GM19395 (cell line): ENCODE data around the gene DSCAML1.

Source experiments
- ATAC-seq: cut with Tn5 transposase; IDR thresholded peaks from one replicate; pipeline ENCODE4 v1.9.1; 2021; ENCODE audit warnings: mild to moderate bottlenecking, moderate library complexity; ENCODE audit not compliant: unreplicated experiment

Gene DSCAML1

DNA sequence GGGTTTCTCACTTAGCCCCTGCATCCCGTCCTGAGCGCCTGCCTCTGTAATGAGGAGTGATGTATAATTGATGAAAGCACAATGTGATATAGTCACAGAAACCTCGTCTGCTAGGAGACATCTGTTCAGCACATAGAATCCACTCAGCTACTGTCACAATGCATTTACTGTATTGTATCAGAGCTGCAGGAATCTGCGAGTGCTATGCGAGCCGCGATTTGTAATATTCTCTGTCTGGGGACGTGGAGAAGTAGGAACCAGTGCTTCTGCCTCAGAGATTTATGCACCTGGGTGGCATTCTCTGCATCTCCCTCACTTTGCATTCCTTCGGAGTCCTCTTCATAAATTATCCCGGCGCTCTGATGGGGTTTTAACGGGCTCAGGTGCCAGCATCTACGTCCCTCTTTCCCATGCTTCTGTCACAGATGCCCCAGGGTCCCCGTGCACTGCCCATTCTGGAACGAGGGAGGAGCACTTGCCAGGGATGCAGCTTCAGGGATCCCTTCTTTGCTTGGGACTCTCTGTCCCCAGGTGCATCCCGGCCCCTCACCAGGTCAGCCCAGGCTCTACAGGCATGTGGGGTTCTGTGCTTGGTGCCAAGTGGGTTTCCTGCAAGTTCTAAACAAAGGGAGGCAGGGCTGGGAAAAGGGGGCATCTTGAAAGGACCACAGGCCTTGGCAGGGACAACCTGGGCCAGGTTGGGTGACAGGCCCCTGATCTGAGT, 205.5 kb downstream of the DSCAML1 start:
- no peak for ATAC-seq

DNA sequence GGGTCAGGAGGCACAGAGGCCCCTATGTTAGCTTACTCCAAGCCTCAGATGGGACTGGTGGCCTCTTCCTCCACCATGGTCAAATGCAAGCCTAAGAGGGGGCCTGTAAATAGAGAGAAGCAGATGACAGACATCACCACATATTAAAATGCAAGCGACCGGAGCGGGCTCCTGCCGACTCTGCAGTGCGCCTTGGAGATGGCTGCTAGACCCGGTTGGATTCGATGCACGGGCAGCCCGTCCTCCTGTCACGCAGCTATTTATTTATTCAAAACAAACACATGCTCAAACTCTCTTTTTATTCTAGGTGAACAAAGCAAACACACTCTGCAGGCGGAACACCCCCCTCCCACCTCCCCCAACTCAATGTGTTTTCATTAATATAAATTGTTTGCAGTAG, 208.0 kb downstream of the DSCAML1 start:
- no peak for ATAC-seq

DNA sequence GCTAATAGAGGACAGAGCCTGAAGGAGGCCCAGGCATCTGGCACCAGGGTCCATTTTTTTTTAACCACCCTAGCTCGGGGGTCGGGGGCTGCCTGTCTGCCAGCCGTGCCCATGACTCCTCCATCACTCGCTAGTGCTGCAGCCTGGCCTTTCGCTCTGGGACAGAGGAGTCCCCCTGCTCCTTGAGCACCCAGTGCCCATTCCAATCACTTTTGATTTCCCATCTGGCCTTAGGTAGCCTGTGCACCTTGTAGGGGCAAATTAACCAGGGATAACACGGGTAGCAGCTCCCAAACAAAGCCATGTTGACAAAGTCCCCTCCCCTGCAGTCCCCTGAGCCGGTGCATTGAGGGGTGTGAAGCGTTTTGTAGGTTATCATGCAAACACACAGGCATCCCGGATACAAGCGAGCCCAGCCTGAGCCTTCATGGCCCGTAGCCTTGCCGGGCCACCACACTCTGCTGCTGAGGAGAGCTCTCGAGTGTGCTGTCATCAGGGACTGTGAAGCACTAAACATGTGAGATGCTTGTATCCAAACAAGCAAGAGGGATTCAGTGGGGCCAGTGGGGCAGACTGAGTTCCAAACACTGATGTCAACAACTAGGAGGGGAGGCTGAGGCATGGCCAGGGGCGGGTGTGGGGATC, 208.7 kb downstream of the DSCAML1 start:
- ATAC-seq = no peak

DNA sequence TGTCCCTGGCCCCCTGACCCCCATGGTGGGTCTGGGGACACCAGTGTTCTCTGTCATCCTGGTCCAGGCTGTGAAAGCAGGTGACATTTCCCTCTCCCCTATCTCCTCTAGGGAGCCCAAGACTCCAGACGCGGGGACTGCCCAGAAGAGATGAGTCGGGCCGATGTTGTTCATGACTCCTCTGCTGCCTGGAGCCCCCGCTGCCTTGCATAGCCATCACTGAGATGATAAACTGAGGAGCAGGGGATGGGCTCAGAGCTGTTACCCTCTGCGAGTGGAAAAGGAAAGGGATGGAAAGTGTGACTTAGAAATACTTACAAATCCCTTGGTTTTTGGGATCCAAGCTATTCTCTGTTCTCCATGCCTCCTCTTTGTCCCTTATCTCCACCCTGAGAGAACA, 209.6 kb downstream of the DSCAML1 start:
- no peak for ATAC-seq

DNA sequence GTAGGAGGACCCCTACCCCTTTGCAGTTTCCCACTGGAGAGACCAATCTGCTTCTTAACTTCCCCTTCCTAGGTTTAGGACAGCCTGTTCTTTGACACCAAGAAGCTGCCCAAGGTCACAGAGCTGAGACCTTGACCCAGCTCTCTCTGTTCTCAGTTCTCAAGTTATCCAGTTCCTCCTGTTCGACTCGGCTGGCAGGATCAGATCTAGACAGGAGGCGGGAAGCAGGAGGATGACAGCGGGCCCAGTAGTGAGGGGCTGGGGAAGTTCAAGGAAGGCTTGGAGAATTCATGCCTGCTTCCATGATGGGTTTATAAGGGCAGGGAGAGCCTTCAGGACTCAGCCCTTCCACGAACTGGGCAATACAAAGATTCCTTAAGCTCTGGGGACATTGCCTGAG, 210.6 kb downstream of the DSCAML1 start:
- ATAC-seq = no peak

DNA sequence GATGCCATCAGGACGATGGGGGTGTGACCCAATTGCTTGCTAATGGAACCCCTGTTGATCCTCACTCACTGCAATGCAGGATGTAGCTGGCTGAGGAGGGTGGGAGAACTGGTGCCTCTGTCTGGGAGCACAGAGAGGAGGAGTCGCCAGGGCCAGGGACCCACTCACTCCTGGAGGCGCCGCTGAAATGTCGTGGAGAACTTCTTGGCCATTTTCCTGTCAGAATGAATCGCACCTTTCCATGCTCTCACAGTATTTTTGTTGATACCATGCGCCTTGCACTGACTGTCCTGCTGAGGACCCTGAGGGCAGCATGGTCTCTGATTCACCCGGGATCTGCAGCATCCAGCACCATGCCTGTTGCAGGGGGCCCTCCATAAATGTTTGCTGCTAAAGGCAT, 211.4 kb downstream of the DSCAML1 start:
- no peak for ATAC-seq

DNA sequence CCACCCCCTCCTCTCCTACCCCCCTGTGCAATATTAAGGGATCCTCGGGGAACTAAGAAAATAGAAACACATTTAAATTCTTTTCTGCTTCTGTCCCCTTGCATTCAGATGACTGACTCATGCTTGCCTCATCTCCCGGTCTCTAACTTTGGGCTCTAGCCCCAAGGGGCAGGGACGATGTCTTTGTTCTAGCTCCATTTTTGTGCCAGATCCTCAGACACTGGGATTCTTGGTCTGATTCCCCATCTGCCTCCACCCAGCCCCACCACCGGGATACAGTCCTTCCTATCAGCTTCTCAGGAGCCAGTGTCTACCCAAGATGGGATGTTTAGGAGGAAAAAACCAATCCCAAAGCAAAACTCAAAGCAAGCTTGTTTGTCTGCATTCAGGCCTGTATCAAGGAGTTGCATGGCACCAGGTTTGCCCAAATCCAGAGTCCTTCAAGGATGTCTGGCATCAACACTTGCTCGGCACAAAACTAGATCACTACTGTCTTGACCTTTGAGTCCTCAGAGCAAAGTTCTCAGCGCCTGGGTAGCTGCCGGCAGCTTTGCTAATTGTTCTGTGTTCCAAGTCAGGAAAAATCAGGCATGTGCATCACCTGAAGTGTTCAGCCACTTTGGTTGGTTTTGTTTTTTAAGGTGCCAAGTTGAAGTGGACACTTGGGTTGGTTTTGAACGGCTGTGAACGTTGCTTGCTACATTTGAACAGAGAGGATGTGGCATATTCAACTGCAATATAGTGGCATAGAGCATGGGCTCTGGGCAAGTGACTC, 212.8 kb downstream of the DSCAML1 start:
- no peak for ATAC-seq

DNA sequence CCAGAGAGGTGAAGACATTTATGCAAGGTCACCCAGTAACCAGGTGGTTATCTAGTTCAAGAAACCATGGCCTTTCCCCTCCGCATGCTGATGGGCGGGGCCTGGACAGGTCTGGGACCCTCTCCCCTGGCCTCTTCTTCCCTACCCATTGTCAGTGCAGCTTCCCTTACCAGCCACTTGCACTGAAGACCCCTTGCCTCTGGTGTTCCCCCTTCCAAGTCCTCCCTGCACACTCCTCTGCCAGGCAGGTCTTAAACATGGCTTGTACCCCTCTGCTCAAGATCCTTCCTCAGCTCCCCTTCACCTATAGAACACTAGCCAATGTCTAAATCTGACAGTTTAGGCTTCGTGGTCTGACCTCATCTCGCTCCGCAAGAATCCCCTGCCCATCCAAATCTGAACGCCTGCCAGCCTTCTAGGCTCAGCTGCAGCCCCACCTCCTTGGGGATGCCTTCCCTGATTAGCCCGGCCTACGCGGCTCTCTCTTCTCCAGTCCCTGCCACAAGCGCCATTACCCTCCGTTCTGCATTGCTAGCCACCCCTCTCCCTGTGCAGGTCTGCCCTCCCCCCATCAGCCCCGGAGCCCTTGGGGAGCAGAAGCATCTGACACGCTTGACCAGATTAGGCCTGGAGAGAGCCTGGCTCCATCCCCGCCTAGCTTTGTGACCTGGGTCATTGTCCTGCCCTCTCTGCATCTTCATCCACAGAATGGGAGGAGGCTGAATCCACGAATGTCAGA, 213.8 kb downstream of the DSCAML1 start:
- no peak for ATAC-seq

DNA sequence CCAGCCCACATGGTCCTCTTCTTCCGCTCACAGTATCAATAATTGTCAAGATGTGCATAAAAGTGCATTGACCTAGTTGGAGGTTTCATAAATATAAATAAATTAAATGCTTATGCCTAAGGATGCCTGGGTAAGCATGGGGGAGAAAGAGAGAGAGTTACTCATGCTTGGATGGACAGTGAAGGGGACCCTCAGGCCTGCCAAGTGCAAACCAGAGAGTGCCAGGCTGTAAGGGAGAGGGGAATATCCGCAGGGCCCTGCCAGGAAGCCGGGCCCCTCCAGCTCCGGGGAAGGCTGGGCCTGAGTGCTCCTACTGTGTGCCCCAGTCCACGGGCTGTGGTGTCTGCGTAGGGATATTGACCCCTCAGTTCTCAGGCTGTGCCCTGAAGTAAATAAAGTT, 214.6 kb downstream of the DSCAML1 start:
- no peak for ATAC-seq

DNA sequence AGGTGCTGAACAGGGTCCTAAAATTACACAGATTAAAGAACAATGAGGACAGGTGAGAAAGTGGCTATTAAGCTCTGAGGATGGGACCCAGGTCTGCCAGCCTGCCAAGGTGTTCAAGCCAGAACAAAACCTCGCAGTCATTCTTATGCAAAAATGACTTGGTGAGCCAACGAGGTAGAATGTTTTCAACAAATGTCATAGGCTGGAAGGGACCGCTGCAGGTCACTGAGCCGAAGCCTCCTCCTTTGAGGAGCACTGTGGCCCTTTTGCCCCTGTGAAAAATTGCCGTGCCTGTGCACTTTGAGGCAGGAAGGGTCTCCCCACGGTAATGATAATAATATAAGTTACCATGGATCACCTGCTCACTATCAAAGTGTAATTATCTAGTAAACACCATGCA, 216.2 kb downstream of the DSCAML1 start:
- no peak for ATAC-seq

DNA sequence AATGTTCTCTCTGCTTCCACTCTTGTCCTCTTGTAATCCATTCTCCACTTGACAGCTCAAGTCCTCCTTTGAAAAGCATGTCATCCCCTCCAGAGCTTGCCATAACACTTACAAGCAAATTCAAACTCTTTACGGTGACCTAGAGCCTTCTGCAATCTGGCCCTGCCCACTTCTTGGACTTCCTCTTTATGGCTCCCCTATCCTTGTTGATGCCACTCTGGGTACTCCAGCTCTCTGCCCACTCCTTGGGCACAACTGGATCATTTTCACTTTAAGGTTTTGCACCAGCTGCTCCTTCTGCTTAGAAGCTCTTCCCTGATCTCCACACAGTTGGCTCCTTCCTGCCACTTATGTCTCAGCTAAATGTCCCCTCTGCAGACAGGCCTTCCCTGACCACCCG, 217.9 kb downstream of the DSCAML1 start:
- ATAC-seq = no peak

DNA sequence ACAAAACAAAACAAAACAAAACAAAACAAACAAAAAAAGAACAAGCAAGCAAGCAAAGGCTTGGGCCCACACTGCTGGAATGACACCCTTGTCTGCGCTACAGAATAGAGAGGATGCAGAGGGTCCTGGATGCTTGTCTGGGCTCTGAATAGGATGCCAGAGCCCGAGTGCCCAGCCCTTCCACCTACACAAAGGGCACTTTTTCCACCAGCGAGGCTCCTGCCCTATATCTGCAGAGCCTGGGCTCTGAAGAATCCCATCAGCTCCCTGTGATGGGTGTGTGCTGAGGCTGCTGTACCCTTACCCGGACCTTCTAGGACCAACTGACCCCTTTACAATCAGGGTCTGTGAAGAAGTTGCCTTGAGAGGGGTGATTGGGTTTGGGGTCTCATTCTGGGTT, 221.2 kb downstream of the DSCAML1 start:
- no peak for ATAC-seq

DNA sequence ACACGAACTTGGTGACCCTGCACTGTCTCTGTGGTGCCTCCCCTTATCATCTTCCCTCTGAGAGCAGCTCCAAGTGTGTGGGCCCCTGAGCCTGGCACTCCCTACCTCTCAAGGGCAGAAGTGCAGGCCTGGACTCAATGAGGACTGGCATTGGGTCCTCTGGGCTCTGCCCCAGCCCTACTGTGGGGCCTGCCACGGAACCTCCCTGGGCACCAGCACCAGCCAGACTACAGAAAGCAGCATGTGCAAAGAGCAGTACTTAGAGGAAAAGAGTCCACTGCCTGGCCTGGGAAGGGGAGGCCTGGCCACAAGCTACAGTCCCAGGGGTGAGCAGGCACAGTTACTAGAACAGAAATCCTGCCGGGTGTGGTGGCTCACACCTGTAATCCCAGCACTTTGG, 222.5 kb downstream of the DSCAML1 start:
- no peak for ATAC-seq

DNA sequence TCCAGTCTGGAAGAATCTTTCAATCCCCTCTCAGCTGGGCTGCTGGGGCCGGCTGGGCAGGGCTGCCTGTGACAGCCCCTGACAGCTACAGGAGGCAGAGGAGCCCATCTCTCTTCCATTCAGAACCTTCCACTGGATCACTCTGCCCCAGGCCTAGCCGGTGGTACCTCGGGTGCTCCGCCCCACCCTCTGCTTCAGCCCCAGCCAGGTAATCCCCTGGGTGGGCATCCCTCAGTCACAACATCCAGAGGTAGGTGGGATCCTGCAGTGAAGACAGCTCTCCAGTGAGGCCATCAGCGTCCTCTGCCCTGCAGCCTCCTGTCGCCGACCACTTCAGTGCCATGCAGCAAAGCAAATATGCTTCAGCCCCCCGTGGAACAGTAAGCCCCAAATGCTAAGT, 223.7 kb downstream of the DSCAML1 start:
- ATAC-seq = no peak

DNA sequence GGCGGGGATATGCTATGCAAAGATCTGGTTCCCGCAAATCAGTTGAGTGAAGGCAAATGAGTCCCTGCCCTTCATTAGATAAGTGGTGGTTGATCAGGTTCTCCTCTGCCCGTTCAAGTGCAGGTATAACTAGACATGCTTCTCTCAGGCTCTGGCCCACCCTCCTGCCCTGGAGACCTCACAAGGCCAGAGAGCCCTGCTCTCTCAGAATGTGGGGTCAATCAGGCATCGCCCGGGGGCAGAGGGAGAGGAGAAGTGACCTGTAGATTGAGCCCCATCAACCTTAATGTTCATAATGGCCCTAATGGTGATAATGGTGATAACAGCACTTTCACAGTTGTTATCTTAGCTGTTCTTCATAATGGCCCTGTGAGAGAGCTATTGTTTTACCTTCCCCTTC, 224.3 kb downstream of the DSCAML1 start:
- no peak for ATAC-seq

DNA sequence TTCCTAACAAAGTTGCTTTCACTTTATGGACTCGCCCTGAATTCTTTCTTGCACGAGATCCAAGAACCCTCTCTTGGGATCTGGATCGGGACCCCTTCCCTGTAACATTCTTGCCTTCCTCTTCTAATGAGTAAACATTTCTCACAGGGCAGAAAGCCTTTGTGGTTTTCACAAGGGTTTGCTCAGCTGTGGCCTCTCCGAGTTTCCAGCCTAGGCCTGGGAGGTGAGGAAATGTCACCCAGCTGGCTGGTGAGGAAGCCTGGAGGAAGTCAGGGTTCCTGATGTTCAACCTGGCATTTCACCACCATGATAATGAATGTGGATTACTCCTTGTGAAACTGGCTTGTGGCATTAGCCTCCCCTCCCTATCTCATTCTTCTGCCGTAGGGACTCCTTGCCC, 224.9 kb downstream of the DSCAML1 start:
- ATAC-seq = no peak

DNA sequence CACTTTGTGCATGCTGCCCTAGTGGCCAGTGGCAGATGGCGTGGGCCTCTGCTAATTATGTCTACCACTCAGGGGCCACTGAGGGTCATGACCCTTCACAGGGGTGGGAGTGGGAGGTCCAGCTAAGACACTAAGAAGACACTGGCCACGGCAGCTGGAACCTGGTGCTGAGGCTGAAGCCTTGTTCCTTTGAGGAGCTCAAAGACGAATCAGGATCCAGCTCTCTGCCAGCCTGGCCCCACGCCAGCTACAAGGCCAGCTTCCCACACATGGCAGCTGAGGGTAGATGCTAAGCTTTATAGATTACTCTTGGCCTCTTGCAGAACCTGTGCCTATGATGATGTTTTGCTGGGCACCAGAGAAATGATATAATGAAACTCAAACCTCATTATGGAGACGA, 226.3 kb downstream of the DSCAML1 start:
- ATAC-seq = no peak

DNA sequence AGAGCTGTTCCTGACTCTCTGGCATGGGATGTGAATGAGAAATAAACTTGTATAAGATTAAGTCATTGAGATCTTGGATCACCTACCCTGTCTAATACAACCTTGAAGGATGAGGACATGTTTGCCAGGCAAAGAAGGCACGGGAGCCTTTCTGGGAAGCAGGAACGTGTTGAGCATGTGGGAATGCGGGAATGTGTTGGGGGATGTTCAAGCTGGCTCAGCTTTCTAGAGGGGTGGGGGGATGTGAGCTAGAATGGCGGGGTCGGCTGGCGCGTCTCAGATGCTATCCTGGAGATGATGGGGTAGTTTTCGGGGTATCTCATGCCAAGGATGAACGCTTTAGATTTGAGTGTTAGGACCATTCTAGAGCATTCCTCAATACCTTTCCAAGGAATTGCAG, 227.1 kb downstream of the DSCAML1 start:
- no peak for ATAC-seq

DNA sequence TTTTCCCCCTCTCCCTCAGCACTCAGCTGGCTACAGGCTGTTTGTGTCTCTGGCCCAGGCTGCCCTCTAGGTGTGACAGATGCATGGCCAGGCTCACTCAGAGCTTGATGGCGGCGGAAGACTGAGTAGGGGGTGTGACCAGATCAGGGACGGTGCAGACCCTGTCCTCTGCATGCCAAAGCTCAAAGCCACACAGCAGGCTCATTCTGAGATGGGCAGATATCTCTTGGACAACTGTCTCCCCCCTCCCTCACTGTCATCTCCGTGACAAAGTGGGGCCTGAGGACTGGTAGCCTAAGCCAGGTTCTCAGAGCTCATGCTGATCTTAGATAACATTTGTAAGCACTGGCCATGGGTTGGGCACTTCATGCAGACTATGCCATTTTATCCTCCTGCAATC, 231.3 kb downstream of the DSCAML1 start:
- no peak for ATAC-seq

DNA sequence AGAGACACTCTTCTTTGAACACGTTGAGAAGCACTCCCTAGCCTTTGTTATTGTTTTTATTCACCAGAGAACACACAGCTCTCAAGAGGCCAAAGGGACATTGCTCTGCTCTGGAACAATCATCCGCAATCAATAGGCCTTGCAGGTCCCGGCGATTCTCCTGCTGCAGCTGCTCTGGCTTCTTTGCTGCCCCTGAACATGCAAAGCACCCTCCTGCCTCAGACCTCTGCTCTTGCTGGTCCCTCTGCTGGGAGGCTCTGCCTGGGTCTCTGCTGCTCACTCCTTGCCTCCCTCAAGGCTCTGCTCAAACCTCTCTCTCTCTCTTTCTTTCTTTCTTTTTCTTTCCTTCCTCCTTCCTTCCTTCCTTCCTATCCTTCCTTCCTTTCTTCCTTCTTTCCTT, 232.7 kb downstream of the DSCAML1 start:
- ATAC-seq = no peak

DNA sequence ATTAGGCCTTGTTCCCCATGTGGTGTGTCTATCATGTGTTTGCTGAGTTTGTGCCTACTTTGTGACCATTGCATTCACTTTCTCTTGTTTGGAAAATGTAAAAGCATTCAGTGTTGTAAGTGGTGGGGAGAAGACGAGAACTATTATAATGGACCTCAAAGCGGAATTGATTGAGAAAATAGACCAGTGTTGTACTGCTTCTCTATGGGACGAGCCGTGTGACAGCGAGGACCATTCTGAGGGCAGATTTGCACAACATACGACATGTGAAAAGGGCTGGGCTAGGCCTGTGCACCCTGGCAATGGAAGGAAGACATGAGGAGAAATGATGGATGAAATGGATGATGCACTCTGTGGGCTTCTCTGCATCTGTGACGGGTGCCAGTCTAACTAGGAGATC, 233.5 kb downstream of the DSCAML1 start:
- ATAC-seq = no peak
